TTC549 (cell line): Measurements from ENCODE around the gene CRTC1.
A peak's percentile ranks its signal among the peaks of the same experiment; 100 is the strongest.

Experiments used
- FAIRE-seq: peaks from 2 replicates; lab custom pipeline; 2012; peaks lifted over from hg19 to GRCh38; lab: Jason Lieb, UNC

Gene CRTC1

DNA sequence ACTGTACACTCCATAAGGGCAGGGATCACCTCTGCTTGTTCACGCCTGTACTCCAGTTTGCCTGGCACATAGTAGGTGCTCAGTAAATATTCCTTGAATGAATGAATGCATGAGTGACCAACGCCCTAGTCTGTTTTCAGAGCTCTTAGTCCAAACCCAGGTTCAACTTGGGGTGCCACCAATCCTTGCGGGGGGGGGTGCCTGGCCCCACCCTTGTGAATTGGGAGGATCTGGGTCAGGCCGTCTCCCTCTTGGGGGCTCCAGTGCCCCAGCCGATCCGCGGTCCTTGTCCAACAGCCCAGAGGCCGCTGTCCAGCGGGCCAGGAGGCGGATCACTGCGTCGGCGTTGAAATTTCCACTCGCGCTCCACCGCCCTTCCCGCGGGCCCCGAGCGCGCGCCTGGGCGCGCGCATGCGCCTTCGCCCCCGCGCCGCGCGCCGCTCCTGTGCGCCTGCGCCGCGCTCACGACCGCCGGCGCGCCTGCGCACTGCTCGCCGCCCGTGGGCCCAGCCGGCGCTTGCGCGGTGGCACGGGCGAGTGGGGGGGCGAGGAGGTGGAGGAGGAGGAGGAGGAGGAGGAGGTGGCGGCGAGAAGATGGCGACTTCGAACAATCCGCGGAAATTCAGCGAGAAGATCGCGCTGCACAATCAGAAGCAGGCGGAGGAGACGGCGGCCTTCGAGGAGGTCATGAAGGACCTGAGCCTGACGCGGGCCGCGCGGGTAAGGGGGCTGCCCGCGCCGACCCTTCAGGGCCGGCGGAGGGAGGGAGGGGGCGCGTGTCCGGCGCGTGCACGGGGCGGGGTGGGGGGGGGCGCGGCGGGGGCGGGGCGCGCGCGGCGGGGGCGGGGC is at the start of gene CRTC1:
Gene CRTC1, plus strand, starts transcription at position 572 of the 849 bp plus-strand sequence. Its CDS starts 23 bp downstream, at position 595.
- no peak for FAIRE-seq

DNA sequence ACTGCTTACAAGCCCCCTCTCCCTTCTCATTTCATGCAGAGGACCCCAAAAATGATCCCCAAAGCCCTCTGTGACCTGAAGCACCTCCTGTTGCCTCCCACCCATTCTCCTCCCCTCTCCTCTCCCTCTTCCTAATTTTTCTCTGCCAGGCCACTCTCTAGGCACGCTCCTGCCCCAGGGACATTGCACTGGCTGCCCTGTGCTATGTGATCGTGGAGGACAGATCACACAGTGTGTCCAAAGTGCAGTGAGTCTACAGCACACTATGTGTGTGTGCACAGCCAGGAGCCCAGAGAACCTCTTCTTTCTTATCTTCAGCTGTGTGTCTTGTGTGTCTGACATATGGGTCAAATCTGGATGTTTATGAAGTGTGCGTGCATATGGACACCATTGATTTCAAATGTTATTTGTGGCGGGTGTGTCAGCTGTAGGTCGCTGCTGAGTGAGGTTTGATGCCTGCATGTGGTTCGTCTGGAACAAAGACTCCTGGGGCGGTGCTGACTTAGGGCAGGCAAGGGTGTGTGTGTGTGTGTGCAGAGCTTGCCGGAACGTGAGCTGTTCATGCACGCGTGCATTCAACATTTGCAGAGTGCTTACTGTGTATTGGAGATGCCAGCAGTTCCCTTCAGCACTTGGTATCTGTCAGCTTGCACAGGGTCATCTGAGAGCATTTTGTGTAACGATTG is 48.7 kb upstream of the CRTC1 start:
- FAIRE-seq, result no peak

GRCh38 chr19:18635831-18636182 is 47.7 kb upstream of the CRTC1 start:
- FAIRE-seq, result no peak

GRCh38 chr19:18636183-18636968 is 47.1 kb upstream of the CRTC1 start:
- peak; percentile 68 for FAIRE-seq

- FAIRE-seq, result no peak
Observed at GRCh38 chr19:18636969-18637629, 46.4 kb upstream of the CRTC1 start, which contains the start of gene KLHL26. Gene KLHL26, plus strand, starts transcription at chr19:18637028. Its CDS starts 27 bp downstream, at chr19:18637055.

- no peak for FAIRE-seq
Observed at GRCh38 chr19:18637673-18638630, 45.5 kb upstream of the CRTC1 start.

GRCh38 chr19:18639706-18640243 is 43.7 kb upstream of the CRTC1 start:
- no peak for FAIRE-seq

DNA sequence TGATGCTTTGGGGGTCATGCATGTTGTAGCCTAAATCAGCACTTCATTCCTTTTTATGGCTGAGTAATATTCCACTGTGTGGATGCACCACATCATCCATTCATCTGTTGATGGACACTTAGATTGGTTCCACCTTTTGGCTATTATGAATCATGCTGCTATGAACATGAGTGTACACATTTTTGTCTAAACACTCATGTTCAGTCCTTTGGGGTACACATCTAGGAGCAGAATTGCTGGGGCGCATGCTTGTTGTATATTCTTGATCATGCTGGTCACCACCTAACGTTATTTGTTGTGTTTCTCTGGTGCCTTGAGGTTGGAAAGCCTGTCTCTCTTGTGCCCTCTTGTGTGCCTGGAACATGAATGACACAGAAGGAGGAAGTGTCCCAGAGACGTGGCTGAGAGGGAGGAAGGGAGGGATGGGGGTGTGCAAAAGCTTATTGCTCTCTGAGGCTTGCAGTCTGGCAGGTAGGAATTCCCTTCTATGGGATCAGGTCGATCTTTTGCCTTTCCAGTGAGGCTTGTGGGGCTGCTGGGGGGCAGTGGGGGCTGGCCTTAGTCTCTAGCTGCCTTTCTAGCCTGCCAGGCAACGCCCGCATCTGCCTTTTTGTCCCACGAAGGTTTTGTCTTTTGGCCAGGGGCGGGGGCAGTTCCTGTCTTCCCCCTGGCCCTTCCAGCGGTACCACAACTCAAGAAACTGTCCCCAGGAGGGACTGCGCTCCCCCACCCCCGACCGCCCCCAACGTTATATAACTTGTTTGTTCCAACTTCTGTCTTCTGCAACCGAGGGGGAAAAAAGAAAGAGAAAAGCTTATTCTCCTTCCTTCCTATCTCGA is 39.1 kb upstream of the CRTC1 start:
- no peak for FAIRE-seq

DNA sequence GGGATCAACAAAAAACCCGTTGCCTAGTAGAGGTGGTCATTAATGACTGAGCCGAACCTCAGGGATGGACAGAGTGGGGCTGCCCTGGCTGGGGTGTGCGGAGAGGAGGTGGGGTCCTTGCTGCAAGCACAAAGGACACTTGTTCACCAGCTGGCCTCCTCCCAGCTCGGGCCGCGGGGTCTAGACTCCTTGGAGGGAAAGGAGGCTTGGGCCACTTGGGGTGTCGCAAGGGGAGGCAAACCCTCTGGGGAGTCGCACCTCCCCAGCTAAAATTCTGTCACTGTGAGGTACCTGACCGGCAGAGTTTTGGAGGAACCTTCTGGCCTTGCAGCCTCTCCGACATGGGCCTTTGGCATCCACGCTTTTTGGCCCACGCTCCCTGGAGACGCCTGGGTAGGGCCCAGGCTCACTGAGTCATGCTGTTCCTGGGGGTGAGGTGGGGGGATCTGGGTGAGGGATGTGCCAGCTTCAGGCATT is 38.4 kb upstream of the CRTC1 start:
- no peak for FAIRE-seq

GRCh38 chr19:18646535-18647370 is 36.7 kb upstream of the CRTC1 start:
- FAIRE-seq, result no peak

- no peak for FAIRE-seq
Observed at GRCh38 chr19:18647371-18647767, 36.1 kb upstream of the CRTC1 start.

DNA sequence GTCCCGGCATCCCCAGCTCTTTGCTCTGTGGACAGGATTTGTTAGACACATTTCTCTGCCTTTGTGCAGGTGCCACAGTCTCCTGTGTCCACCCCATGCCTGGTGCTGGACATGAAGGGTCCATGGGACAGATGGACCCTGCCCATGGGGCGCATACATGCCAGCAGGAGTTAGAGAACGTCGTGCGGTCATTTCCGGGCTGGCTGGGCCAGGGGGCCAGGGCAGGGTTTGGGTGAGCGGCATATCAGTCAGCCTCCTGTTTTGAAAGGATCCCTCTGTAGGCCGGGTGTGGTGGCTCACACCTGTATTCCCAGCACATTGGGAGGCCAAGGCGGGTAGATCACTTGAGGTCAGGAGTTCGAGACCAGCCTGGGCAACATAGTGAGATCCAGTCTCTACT is 35.7 kb upstream of the CRTC1 start:
- no peak for FAIRE-seq

GRCh38 chr19:18648973-18649315 is 34.5 kb upstream of the CRTC1 start:
- FAIRE-seq, result no peak

DNA sequence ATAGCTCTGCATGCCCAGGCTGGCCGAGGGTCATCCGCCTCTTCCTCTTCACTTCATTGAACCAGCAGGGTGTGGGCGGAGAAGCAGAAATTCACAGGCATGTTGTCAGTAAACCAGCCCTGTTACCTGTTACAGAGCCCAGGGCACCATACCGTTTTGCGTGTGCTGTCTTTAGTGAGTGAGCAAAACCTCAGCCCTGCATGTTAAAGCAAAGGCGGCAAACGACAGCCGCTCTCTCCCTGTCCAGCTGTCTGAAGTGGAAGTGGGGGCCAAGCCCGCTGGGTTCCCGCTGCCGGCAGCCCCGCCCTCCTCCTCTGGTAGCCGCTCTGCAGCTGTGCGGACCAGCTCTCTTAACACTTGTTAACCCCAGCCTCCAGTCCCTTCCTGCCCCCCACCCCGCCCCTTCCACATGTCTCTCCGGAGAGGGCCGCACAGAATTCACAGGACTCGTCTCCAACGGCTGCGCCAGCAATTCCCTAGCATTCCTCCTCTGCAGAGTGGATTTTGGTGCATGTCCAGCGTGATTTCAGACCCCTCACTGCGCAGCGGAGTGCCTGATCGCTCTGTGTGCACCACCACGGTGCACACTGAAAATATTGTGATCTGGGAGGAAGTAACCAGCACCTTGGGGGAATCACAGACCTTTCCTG is 34.0 kb upstream of the CRTC1 start:
- no peak for FAIRE-seq

DNA sequence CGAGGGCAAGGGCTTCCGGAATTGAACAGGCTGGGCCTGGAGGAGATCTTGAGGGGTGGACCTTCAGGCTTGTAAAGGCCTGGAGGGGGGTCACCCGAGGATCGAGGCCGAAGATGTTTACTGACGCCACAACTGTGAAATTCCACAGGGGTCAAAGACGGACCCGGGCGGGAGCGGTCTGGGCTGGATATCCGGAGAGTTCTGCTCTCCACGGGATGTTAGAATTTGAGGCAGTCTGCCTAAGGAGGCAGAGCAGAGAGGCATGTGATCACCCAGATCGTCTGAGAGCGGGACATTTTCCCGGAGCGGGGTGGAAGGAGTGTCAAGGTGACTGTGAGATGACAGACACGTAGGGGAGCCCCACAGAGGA is 33.5 kb upstream of the CRTC1 start:
- no peak for FAIRE-seq

DNA sequence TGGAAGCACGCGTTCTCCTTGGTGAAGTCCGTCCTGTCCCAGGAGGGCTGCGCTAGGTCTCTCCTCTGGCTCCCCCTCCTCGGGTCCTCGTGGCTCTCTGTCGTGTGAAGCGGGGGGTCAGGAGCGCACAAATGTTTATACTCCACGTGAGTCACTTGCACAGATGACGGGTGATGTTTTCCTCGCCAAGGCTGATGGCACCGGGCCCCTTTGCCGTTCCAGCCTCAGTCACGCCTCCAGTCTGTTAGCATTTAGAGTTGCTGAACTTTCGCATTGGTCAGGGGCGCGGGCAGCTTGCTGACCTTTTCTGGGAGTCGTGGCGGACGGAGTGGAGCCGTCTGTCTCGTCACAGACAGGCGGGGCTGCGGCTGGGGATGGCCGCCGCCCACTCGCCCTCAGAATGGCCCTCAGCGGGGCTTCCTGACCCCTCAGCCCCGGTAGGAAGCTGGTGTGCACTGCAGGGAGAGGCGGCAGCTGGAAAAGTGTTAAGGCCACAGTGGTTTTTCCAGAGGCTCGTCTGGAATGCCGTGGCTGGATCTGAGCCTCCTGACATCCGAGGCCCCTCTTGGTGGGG is 32.9 kb upstream of the CRTC1 start:
- no peak for FAIRE-seq

GRCh38 chr19:18651300-18651699 is 32.2 kb upstream of the CRTC1 start:
- FAIRE-seq, result no peak

- no peak for FAIRE-seq
Observed at GRCh38 chr19:18651733-18652132, 31.7 kb upstream of the CRTC1 start.
